Activated T-helper 1 cell treated with Interleukin-2 at 50 U/mL for 16 hours (primary cell): ENCODE measurements around the gene ELMO1.

Experiments used
- DNase-seq: peaks from one replicate; pipeline ENCODE4 v3.0.0-alpha.2; 2020; ENCODE audit warnings: low read depth

ELMO1 gene

DNA sequence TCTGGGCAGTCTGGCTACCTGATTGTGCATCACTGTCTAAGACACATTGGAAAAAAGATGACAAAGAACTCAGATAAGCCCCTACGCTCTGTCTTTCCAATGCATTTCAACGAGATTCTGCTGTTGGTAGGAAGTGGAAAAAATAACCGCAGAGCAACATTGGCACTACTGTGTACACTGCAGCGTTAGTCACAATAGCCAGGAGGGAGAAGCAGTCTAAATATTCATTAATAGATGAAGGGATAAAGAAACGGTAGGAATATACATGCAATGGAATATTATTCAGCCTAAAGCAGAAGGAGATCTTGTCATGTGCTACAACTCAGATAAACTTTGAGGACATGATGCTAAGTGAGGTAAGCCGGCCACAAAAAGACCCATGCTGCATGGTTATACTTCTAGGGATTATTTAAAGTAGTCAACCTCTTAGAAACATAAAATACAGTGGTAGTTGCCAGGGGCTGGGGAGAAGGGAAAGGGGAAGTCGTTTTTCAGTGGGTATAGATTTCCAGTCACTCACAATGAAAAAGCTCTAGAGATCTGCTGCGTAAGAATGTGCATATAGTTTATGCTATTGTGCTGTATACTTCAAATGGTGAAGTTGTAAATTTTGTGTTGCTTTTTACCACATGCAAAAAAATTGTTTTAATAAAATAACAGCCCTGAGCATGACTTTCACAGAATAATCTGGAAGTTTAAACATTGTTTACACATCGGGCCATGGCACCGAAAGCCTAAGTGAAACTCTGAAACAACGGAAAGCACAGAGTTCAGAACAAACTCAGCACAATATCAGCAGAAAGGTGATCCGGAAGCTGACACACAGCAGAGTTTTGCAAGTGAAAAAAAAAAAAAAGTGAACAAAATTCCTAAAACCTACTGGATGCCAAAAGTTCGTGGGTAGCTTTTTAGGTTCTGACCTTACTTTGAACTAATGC is 40.1 kb downstream of the ELMO1 start:
- no peak for DNase-seq

GRCh38 chr7:37405603-37406122 is 43.0 kb downstream of the ELMO1 start:
- no peak for DNase-seq

DNA sequence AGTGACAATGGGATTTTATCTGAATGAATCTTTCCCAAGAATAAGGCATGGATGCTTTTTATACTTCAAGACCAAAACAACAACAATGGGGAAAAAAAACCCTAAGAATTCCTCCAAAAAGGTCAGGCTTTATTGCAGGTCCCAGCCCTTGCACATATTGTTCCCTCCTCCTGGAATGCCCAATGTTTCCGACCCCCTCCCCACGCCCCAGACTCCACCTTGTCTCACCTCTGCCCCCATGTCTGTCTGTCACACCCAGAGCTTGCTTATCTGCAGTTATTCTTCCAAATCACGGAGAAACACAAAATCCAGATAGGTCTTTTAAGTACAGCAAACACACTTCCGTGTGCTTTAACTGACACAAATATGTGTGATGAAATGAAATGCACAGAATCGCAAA is 43.5 kb downstream of the ELMO1 start:
- DNase-seq = no peak

GRCh38 chr7:37399876-37400421 is 48.7 kb downstream of the ELMO1 start:
- no peak for DNase-seq

- no peak for DNase-seq
These were observed 50.3 kb downstream of the ELMO1 start for GRCh38 chr7:37398403-37398802.

DNA sequence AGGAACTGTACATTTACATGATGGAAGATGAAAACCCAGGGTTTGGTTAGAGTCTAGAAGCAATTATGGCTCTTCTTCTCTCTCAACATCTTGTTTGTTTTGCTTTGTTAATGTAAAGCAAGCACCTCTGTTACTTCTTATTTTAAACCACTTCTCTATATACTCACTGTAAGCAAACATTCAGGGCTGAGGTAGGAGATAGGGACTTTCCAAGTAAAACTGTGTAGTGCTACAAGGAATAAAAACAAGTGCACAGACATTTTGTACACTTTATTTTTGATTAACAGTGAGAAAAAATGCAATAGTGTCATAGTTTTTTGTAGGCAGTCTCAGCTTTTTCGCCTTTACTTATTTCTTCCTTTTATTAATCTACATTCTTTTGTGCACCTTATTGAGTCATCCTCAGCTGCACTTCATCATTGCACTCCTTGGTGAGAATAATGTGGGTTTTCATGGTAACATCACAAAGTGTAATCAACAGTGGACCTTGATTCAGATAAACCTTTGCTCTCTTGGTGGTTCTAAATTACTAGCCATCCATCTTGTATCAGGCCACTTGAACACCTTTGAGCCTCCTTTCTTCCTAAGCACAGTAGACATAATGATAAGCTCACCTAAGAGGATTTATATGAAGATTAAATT is 52.9 kb downstream of the ELMO1 start:
- no peak for DNase-seq

DNA sequence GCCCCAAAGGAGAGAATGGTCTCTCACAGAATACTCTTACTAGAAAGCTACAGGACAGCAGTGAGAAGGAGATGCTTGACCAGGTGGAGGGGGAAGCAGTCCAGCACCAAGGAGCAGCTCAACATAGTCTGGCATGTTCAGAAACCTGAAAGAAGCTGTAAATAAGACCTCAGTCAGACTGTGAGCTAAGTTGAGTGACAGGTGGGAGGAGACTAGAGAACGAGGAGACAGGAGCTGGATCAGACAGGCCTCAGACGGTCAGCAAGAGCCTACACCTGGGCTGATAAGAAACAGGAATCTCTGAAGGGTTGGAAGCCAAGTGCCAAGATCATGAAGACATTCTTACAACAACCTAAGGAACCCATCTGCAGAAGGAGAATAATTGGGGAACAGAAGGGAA is 54.5 kb downstream of the ELMO1 start:
- DNase-seq = no peak

GRCh38 chr7:37393476-37393875 is 55.2 kb downstream of the ELMO1 start:
- no peak for DNase-seq

GRCh38 chr7:37392673-37393017 is 56.0 kb downstream of the ELMO1 start:
- DNase-seq = no peak

DNA sequence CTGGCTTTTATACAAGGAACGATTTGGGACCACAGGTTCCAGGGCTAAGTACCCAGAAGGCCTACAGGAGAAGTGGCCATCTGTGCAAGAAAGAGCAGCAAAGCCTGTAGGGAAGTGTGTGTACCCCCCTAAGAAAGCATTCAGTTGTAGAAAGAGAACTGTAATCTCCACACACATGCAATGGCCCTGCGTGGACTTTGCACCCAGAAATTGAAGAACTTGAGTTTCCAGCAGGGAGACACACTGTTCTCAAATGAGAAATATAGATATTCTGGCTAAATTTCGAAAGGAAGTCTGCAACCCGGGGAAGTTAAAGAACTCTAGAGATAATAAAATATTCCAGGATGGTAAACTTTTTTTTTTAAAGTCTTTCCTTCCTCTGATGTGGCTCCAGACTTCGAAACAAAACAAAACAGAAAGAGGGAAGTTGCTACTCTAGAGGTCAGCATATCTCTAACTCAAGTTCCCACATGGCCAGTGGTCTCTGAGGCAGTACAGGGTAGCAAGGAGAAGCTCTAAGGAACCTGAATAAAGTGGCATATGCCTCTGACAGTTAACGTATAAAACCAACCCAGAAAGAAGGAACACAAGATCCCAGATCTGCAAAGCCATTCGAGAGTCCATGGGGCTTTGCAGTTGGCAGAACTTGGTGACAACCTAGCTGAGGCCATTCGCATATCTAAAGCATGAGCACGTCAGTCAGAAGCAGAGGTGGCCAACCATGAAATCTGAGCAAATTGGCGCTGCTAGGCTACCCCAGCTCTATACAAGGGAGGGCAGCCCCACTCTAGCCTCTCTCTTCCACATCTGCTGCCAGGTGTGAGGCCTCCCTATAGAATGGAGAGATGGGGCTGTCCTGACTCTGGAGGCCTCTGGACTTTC is 56.6 kb downstream of the ELMO1 start:
- no peak for DNase-seq

DNA sequence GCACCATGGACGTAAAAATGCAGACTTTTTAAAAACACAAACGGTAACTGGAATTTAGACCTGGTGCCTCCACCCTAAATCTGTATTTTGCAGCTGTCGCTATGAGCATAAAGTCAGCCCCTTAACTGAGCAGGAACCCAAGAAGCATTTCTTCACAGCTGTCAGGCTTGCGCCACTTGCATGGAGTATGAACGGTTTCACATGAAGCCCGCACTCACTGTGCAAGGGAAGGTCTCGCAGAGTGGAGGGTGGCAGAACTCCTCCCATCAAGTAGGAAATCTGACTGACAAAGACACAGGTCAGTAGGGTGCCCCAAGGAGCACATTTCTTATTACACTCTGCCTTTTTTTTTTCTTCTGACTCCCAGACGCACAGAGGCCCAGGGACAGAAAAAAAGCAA is 58.5 kb downstream of the ELMO1 start:
- no peak for DNase-seq

GRCh38 chr7:37388811-37389210 is 59.9 kb downstream of the ELMO1 start:
- no peak for DNase-seq

- DNase-seq = no peak
These were observed 62.9 kb downstream of the ELMO1 start for GRCh38 chr7:37385787-37386186.

DNA sequence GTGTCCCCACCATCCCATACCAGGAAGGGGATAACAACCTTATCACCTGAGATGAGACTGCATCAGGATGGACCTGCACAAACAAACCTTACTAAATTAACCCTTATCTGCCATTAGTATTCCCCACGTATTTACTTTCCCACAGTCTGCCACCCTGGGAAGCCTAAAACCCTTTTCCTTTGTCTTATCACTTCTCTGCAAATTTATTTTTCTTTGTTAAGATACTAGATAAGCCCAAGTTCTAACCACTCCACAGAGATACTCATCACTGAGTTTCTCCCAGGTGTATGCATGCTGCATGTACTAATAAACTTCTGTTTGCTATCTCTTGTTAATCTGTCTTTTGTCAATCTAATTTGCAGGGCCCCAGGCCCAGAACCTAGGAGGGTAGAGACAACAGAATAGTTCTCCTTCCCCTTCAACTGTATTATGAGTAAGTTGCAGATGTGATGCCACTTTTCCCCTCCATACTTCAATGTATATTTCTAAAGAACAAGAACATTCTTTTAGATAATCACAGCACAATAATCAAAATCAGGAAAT is 66.0 kb downstream of the ELMO1 start:
- no peak for DNase-seq

DNA sequence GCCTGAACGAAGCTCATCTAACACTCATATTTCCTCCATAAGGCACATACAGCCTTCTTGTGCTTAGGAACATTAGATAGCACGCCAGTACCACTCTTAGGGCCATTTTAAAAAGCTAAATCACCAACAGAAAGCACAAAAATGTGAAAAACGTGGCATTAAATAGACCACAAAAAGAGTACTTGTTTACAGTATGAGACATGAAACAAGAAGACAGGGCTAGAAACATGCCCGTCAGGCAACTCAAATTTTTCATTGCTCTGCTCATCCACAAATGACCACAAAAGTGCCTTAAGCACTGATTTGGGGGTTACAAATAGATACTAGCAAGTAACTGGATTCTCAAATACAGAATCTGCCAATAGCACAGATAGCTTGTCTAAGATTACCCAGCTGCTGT is 67.8 kb downstream of the ELMO1 start:
- no peak for DNase-seq

GRCh38 chr7:37379546-37380277 is 69.0 kb downstream of the ELMO1 start:
- DNase-seq = no peak

DNA sequence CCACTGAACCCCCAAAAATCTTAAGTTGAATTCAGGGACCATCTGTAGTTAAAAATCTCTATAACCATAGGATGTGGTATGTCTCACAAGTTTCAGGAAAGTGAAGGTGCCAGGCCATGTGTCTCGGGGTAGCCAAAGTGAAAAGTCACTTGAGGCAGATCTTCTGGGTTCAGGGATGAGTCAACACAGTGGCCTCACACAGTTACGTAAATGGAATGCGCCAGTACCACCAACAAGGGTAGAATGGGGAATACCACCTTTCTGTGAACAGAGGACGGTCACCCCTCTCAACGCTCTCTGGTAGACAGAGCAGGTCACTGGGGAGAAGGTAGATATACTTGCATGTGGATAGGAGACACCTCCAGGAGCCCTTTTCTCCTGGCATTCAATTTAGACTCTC is 71.4 kb downstream of the ELMO1 start:
- DNase-seq = no peak

- no peak for DNase-seq
These were observed 72.3 kb downstream of the ELMO1 start for GRCh38 chr7:37376386-37376785.

DNA sequence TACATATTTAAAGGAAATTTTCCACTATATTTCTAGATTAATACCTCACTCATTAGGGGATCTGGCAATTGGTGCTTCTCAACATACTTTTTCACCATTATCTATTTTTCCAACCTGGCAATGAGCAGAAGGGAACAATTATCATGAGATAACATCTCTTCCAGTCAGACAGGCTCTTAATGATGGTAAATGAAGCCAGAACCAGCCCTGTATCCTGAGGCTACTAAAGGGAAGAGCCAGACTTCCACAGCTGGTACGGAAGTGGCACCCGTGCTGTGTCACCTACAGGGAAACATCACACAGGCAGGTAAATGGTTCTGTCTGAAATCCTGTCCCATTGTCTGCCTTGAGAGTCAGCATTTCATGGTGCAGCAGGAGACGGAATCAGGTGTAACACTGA is 75.9 kb downstream of the ELMO1 start:
- DNase-seq = no peak

DNA sequence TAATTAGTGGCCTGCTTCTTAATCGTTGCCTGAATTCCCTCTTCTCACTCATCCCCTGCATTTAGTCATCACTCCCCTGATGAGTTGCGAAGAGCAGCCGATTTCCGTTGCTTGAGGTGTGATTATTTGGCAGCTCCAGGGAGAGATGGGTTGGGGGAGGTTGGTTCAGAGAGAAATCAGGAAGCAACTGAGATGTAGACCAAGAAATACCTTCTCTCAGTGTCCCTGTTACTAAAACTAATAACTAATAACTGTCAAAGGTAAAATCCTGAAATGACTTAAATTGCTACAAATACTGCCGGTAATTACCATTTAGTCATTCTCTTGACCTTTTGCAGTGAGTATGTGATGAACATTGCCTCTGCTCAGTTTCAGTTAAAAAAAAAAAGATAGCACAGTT is 76.9 kb downstream of the ELMO1 start:
- DNase-seq = no peak

DNA sequence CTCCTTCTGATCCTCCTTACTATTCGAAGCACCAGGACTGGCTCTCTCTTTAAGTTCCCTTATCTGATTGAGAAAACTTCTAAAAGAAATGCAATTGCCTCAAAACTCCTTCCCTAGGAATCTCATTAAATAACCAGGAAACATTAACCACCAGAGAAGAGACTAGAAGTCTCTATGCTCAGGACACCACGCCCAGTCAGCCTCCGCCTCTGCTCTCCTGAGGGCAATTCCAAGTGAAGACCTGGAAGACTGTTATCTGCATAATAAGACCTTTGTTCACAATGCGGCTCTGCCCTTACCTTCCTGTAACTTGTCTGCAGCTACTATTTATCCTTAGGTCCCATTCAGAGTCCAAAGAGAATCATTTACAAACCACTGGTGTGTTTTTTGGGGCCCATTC is 78.8 kb downstream of the ELMO1 start:
- no peak for DNase-seq
